Melanocyte of skin (primary cell): ENCODE measurements around the gene CFAP77. TPM values are rescaled to one million over a fixed set of nuclear protein-coding genes. Genes with fewer than 3 reads are reported as not detected.

Source experiments
- small RNA-seq, 2 donors: library from RNA; depleted of rRNA; stranded (forward); fragments of <200 nt; gene quantifications; one replicate each; pipeline ENCODE3, GENCODE V24; 2012
- total RNA-seq, 2 donors: library from RNA; depleted of rRNA; stranded (reverse); fragments of >200 nt; gene quantifications; 2 replicates each; pipeline ENCODE4 v1.2.3, GENCODE V29; 2012

Gene CFAP77
- not detected for total RNA-seq

GRCh38 chr9:132409828-132410528 lies at the start of gene CFAP77:
Gene CFAP77 (plus strand): TSS chr9:132410211. CDS start chr9:132410272, 61 bp downstream.

GRCh38 chr9:132406554-132407122 lies 3.4 kb upstream of the CFAP77 start, which contains the start of gene TTF1:
Gene TTF1 (minus strand): TSS chr9:132406840. CDS start chr9:132402821, 4,019 bp downstream.

GRCh38 chr9:132582276-132582785 lies 172.3 kb downstream of the CFAP77 start, which contains the start of gene BARHL1:
Gene BARHL1 (plus strand): TSS chr9:132582606. CDS start chr9:132582798, 192 bp downstream.

Small RNA genes within 50 kb of the gene (small RNA-seq; reads per million reads assigned to genes)
- gene RNU5D-2P = 0.12 to 0.17 reads per million in 2 donors

Other genes with a start within 250 kb of the CFAP77 start
- gene NTNG2, start 248.2 kb upstream of the CFAP77 start, total RNA-seq = 1 to 10 TPM in 1 of 2 donors, under 1 TPM in 1; 0.67 to 4.5 TPM
- 10 to 100 TPM; 70.6 to 81.9 TPM for gene SETX, start 55.2 kb upstream of the CFAP77 start, total RNA-seq
- gene TTF1, start 3.4 kb upstream of the CFAP77 start, total RNA-seq = 1 to 10 TPM; 4.5 to 7.0 TPM
- gene BARHL1, start 172.4 kb downstream of the CFAP77 start, total RNA-seq = not detected